Measurements from ENCODE around the gene PDE11A.
A peak's percentile ranks its signal among the peaks of the same experiment; 100 is the strongest.
"Not testable (repeated sequence)": the region's sequence is repeated elsewhere in the genome, so short reads cannot be mapped to it uniquely, and the experiment has no call there.

PDE11A gene

DNA sequence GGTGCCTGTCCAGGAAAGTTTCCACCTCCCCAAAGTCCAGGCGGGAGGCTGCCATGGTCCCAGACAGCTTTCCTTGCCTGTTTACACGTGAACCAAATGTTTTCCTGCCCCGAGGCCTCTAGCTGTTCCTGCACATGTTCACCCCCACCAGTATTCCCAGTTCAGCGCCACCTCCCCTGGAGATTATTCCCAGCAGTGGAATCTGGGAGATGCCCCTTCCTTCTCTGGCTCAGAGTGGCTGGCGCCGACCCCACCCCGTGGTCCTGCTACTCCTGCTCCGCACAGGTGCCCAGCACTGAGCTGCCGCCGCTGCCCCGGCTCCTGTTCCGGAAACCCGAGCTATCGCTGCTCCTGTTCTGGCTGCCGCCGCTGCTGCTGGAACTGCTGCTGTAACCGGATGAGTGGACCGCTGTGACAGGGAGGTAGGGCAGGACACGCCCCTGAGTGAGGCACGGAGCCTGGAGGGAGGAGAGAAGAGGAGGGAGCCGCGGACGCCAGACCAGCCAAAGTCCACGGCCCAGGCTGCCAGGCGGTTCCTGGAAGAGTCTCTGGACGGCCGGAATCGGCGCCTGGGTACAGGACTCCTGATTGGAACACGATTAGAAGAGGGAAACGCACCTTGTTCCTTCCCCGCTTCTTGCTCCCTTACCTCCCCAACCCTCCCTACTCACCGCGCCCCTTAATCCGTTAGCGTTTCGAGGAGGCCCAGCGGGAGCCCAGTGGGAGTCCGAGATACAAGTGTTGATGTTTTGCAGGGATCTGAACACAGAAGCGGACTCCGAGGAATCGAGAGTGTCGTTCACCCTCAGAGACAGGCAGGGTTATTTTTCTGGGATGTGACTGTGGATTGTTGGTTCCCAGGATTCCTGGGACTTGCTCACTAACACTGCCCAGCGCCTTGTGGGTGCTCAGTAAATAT lies at the start of gene PDE11A:
Gene PDE11A, minus strand, starts transcription at position 395 of the 919 bp plus-strand sequence. Its CDS starts 340 bp downstream, at position 55.
- peak; percentile 6 to 15 for DNase-seq (ENCODE audit: low read depth in 2 of 2)

DNA sequence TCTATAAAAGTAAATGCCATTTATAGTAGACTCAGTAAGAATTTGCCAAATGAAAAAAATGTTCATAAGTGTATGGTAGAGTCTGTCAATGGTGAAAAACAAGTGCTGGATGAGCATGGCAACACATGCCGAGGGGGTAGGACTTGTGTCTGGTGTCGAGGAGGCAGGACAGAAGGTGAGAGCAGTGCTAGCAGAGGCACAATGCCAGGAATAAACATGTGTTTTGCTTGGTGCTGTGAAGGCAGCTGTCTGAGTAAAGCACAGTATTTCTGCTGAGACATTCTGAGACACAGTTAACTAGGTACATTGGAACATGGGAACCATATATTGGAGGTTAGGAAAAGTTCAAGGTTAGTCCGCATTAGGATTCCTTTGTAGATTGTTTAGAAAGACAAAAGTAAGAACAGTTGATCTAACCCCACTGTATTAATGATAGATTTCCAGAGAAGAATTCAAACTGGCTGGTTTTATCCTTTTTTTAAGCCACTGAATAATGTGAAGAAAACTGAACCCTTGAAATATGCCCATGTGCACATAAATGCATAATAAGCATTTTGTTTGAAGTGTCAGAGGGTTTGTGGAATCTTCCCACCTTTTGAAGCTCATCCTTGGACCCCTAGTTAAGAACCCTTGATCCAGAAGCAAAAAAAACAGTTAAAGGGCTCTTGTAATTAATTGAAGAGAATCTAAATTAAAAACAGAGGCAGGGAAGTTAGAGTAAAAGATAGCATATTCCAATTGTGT lies 46.8 kb upstream of the PDE11A start:
- DNase-seq (ENCODE audit: low read depth in 2 of 2) = no peak

DNA sequence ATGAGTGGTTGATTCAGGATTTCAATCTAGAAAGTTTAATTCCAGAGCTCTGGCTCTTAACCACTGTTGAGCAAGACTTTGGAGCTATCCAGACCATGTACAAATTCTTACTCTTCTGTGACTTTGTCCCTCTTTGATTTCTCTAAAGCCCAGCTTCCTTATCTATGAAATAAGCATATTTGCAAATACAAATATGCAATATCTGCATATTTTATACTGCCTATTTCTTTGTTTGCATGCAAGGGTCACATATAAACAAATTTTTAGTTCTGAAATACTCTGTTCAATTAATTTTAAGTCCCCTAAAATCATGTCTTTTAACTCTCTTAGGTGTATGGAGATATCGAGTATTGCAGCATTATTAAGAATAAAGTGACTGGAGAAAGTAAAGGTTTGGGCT lies 45.1 kb upstream of the PDE11A start:
- DNase-seq (ENCODE audit: low read depth in 2 of 2) = no peak

DNA sequence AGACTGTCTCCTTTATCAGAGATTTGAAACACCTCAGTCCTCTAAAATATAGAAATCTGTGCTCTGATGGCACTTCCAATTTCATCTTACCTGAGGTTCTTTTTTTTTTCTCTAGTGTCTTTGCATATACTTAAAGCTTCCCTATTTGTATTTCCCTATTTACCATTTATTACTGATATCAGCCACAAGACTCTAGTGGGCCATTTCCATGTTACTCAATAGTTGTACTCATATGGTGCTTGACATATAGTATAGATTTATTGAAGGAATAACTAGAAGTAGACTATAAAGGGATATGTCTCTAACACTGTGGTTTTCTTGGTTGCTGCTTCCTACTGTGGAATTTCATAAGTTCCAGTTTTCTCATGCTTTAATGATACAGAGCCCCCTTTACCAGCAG lies 42.7 kb upstream of the PDE11A start:
- no peak for DNase-seq (ENCODE audit: low read depth in 2 of 2)

DNA sequence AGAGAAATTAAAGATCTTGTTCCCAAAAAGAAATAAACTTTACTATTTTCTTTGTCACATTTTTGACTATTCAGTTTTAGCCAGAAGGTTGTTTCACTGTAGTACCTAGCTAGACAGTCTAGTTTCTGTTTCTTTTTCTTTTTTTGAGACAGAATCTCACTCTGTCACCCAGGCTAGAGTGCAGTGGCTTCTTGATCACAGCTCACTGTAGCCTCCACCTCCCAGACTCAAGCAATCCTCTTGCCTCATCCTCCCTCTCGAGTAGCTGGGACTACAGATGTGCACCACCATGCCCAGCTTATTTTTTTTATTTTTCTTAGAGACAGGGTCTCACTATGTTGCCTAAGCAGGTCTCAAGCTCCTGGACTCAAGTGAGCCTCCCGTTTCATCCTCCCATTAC lies 41.9 kb upstream of the PDE11A start:
- DNase-seq (ENCODE audit: low read depth in 2 of 2) = no peak

DNA sequence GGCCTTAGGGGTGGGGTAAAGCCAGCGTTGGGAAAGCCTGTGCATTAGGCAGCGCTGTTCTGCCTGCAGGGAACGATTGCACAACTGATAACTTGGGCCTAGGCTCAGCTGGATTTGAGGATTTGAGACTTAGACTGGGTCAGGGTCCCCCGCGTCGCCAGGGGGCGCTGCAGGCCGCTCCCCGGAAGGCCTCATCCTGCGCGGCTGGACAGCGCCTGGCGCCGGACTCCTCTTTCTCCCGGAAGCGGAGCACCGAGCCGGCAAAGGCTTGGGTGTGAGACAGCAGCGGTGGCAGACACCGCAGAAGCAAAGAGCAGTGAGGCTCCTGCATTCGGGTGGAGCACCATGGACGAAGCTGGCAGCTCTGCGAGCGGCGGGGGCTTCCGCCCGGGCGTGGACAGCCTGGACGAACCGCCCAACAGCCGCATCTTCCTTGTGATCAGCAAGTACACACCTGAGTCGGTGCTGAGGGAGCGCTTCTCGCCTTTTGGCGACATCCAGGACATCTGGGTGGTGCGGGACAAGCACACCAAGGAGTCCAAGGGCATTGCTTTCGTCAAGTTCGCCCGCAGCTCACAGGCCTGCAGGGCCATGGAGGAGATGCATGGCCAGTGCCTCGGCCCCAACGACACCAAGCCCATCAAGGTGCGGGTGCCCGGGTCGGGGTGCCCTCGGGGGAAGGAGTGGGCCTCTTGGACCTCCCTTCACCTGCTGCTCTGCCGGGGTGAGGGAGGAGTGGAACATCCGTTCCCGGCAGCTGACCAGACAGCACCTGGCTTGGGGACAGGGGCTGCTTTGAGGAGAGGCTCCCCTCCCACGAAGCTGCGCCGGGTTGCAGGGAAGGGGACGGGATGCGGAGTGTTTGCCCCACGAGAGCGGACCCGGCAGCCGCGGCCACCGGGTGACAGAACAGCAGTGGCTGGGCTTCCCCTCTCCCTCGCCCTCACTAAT lies 39.9 kb upstream of the PDE11A start, which contains the start of gene RBM45:
Gene RBM45, plus strand, starts transcription at position 236 of the 951 bp plus-strand sequence. Its CDS starts 110 bp downstream, at position 346.
- peak; percentile 76 to 77 for DNase-seq (ENCODE audit: low read depth in 2 of 2)

DNA sequence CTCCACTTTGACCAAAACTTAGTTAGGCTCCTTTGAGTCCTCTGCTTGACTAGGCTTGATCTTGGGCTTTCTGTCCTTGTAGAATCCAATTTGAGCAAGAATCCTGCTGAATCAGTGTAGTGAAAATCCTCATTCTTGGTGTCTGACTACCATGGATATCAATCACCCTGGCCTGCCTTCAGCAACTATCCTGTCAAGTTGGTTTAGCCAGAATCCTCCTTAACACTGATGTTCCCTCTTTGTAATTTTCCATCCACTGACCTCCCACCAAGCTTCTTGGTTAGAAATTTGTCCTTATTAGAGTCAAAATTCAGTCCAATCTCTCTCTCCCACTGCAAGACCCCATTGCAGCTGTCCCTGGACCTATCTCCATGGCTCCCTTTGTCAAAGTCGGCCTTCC lies 39.2 kb upstream of the PDE11A start:
- DNase-seq (ENCODE audit: low read depth in 2 of 2) = no peak

DNA sequence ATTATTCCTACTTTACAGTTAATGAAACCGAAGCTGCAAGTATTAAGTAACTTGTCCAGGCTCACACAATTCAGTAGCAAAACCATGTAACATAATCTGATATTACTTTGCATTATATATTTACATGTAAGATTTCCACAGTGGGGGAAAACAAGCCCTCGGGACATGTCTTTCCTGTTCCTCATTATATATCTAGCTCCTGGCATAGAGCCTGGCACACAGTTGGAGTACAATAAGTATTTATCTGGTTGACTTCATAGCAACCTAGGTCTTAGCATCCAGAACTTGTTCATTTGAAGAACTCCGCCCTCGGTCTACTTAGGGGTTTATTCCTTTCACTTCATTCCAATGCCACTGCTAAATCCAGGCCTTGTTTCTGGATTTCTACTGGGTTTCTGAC lies 38.1 kb upstream of the PDE11A start:
- no peak for DNase-seq (ENCODE audit: low read depth in 2 of 2)

DNA sequence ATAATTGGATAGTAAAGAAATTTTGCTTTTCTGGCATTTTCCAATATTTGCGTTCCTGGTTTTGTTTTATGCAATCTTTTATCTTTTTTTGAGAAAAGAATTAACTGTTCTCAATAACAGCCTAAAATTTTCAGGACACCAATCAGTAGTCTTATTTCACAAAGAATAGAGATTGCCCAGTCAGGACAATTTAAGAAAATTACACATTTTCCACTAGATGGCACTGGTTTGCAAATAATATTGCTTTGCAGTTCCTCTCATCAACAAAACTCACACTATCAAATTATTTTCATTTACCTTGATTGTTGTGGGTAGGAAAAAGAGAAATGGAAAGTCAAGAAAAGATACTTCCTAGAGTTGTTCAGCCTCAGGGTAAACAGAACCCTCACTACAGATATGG lies 37.2 kb upstream of the PDE11A start:
- DNase-seq (ENCODE audit: low read depth in 2 of 2) = no peak

DNA sequence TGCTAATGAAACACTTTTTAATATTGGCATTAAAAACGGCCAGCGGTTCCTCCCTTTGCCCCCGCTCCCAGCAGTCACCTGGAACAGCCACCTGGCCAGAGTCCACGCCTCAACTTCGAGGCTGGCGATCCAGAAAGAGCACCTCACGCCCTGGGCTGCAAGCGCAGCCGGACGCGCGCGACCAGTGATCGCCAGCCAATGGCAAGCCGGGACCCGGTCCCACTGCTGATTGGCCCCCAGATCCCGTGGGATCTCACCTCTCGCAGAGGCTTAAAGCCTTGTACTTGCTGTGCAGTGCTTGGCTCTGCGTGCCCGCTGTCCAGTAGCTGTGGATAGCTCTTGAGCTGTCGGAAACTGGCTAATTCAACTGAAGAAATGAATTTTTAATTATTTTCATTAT lies 35.6 kb upstream of the PDE11A start:
- no peak for DNase-seq (ENCODE audit: low read depth in 2 of 2)

DNA sequence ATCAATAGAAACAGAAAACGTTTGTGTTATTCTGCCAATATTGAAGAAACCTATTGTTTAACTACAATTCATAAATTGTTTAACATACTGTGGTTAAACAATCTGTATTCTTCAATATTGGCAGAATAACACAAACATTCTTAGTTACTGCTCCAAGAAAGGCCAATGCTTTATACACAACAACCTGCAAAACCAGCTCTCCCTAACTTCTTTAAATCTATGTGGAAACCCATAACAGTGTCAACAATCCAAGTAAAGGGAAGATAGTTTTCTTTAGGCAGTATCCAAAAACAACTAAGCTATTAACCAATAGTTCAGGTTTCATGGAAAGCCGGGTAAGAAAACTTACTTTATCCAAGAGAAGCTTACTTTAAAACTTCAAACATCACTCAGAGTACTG lies 33.5 kb upstream of the PDE11A start:
- no peak for DNase-seq (ENCODE audit: low read depth in 2 of 2)

DNA sequence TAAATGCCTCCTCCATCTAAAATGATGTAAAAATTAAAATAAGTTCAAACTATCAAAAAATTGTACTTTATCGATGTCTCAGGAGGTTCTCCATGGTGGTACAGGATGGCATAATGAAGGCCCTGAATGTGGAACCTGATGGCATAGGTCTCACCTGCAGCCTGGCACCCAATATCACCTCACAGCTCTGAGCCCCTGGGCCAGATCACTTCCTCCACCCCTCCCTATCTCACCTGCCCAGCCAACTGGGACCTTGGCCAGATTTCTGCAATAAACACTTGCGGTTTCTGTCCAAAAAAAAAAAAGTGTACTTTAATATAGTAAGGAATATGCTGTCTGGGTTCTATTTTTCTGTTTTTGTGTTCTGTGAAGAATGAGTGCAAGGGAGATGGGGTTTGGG lies 33.0 kb upstream of the PDE11A start:
- no peak for DNase-seq (ENCODE audit: low read depth in 2 of 2)

DNA sequence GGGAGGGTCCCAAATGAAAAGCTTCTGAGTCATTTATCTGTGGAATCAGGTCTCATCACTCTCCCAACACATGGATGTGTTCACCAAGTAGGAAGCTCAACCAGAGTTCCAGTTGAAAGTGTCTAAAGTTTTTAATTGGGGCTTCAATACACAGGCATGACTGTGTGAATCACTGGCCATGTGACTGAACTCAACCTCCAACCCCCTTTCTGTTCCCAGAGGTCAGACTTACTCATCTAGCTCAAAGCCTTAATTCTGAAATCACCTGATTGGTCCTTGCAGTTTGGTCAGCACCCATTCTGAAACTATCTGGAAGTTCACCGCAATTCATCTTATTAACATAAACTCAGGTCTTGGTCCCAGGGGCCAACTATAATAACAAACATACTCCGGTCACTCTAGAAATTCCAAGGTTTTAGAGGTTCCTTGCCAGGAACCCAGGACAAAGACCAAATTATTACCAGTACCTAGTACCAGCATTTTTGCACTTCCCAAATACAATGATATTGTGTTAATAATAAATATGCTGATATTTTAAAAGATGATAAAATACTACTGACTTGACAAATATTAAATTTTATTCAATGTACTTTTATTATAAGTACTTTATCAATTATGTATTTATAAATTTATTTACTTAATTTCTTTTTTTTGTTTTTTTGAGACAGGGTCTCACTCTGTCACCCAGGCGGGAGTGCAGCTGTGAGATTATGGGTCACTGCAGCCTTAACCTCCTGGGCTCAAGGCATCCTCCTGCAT lies 28.9 kb upstream of the PDE11A start:
- DNase-seq (ENCODE audit: low read depth in 2 of 2) = no peak

DNA sequence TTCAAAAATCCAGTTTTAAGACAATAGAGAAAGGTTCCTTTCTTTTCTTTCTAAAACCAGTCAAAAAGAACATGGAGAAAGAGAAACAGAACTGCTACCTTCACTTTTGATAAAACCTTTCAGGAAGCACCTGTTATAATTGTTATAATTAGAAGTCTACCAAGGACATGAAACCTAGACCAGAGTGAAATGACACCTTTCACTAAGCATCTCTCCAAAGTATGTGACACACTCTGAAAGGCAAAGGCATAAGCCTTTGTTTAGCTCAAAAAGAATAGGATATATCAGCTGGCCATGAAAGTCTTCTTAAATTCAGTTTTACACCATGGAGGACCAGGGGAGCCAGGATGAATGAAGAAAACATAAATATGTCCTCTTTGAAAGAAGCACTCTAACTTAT lies 20.9 kb upstream of the PDE11A start:
- DNase-seq (ENCODE audit: low read depth in 2 of 2) = no peak

DNA sequence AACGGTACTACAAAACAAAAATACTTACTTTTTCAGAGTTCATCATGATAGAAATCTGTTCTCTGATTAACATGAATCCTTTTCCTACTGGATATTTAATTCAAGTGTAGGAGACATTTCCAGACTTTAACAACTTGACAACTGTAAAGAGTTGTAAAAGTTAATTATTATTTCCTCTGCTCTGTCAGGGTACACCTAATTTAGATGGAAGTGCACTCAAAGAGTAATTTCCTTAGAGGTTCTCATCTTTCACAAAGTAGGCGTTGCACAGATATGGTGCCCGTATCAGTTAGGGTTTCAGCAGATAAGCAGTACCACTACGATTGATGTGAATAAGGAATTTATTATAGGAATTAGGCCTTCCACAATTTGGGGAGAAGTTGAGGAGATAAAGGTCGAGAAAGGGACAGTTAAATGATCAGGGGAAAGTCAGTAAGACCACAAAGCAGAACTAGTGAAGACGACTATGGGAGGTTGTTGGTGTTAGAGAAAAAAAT lies 16.2 kb upstream of the PDE11A start:
- DNase-seq (ENCODE audit: low read depth in 2 of 2) = no peak

DNA sequence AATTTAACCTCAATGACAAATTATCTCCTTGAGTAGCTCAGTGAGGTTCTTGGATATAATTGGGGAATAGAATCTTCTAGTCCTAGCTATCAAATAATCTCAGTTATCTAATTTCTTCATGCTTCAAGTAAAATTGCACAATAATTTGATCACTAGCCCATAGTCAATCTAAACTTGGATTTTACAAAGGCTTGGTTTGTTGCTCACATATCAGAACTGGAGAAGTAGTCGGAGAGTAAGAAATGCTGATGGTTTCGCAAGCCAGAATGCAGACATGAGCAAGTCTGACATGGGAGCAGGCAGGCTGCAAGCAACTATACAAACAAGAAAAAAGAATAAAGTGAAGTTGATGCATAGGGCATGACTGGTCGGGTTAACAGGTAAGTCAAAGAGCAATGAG lies 11.7 kb upstream of the PDE11A start:
- DNase-seq (ENCODE audit: low read depth in 2 of 2) = no peak

DNA sequence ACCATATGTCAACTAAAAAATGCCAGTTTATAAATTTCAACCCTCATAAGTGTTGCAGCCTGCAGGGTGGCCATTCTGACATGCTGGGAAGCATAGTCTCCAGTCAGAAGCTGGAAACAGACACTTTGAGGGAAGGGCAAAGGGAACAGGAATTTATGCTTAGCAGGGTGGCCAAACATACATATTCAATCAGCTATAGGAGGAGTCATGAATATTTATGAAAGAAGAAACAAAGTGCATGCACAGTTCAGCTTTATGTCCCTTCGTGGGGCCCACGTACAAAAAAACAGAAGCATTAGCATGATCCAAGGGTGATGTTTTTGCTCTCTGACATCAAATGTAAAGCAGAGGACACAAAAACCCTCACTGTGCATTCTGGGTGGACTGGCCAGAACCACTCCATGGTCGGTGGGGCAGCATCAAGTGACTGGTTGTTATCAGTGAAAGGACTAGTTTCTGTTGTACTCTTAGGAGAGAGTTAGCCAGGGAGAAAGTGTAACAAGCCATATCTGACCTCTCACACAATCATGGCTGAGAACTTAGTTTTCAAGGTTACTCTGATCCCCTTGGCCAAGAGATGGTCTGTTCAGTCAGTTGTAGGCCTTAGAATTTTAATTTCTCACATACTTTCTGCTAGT lies 9.9 kb upstream of the PDE11A start:
- DNase-seq (ENCODE audit: low read depth in 2 of 2) = no peak

DNA sequence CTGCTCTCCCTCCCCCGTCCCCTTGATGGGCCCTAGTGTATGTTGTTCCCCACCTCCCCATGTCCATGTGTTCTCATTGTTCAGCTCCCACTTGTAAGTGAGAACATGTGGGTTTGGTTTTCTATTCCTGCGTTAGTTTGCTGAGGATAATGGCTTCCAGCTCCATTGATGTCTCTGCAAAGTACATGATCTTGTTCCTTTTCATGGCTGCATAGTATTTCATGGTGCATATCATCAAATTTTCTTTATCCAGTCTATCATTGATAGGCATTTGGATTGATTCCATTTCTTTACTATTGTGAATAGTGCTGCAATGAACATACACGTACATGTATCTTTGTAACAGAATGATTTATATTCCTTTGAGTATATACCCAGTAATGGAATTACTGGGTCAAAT lies 6.7 kb upstream of the PDE11A start:
- not testable (repeated sequence) for DNase-seq (ENCODE audit: low read depth in 2 of 2)

DNA sequence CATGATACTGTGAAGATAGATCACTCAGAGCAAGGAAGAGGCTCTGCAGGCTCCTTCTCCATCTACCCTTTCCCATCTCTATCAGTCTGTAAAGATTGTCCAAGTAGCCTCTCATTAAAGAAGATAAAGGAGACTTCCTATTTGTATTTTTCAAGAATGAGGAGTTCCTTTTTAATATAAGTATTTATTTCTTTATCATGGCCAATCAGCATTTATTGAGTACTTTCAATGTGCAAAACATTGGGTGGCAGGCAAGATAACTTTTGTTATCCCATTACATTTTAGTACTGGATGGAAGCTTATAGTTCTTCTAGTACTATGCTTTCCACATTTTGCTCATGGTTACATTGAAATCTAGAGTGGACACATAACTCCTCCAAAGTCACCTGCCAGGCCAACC lies 3.6 kb upstream of the PDE11A start:
- DNase-seq (ENCODE audit: low read depth in 2 of 2) = no peak

DNA sequence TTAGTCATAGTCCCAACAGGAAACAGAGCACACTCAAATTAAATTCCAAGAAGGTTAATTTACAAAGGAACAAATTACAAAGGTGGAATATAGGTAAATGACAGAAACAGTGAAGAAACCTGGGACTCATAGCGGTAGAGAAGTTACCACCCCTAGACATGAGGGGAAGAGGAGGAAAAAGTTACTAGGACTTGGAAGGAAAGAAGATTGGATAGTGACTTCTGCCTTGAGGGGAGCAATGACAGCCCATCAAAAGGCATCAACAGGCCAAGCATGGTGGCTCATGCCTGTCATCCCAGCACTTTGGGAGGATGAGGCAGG lies 2.4 kb upstream of the PDE11A start:
- DNase-seq (ENCODE audit: low read depth in 2 of 2) = no peak

Measured in fibroblast of skin of left biceps (primary cell).